HepG2 (cell line): ENCODE data around the gene LRRC42. TPM values are rescaled to one million over a fixed set of nuclear protein-coding genes. Genes with fewer than 3 reads are reported as not detected.
A peak's percentile ranks its signal among the peaks of the same experiment; 100 is the strongest.

Experiments used
- AHR ChIP-seq: IDR thresholded peaks from 2 replicates; pipeline ENCODE4 v1.6.1; 2018; ENCODE audit warnings: missing genetic modification reagents, missing compliant biosample characterization
- CSRNP1 ChIP-seq: sonication (generic); formaldehyde crosslinking; IDR thresholded peaks from 2 replicates; pipeline ENCODE4 v1.8.1; 2023; ENCODE audit warnings: mild to moderate bottlenecking, missing genetic modification reagents
- DMAP1 ChIP-seq: IDR thresholded peaks from 2 replicates; pipeline ENCODE4 v1.6.1; 2016
- DNMT1 ChIP-seq: sonication (generic); formaldehyde crosslinking; IDR thresholded peaks from 2 replicates; pipeline ENCODE4 v1.5.1; 2020; ENCODE audit warnings: mild to moderate bottlenecking, missing genetic modification reagents
- HDAC6 ChIP-seq: fragments of 200-600 bp; sonication (generic); IDR thresholded peaks from 2 replicates; pipeline ENCODE4 v1.7.0; 2017; ENCODE audit warnings: mild to moderate bottlenecking, antibody characterized with exemption, low read length, low read depth
- HMG20A ChIP-seq: IDR thresholded peaks from 2 replicates; pipeline ENCODE4 v1.6.1; 2016; ENCODE audit warnings: borderline replicate concordance
- HNF1A ChIP-seq, 2 experiments: sonication (generic) in 1 of 2; formaldehyde crosslinking in 1 of 2; IDR thresholded peaks; 2 replicates each; pipeline versions ENCODE4 v1.4.0 to v1.6.1; 2016 to 2020; ENCODE audit warnings: borderline replicate concordance in 1 of 2, low read depth in 1 of 2, mild to moderate bottlenecking in 1 of 2, missing genetic modification reagents in 1 of 2
- KLF11 ChIP-seq: IDR thresholded peaks from 2 replicates; pipeline ENCODE4 v1.6.1; 2016; ENCODE audit warnings: missing compliant biosample characterization
- RARA ChIP-seq: IDR thresholded peaks from 2 replicates; pipeline ENCODE4 v1.6.1; 2016; ENCODE audit warnings: missing genetic modification reagents, missing compliant biosample characterization
- SOX5 ChIP-seq: IDR thresholded peaks from 2 replicates; pipeline ENCODE4 v1.6.1; 2016; ENCODE audit warnings: borderline replicate concordance
- SP5 ChIP-seq: IDR thresholded peaks from 2 replicates; pipeline ENCODE4 v1.6.1; 2016; ENCODE audit warnings: low read depth, borderline replicate concordance
- SYNCRIP ChIP-seq: fragments of 200-400 bp; formaldehyde crosslinking; IDR thresholded peaks from 2 replicates; pipeline ENCODE4 v1.6.1; 2018; ENCODE audit warnings: mild to moderate bottlenecking, low read depth, low read length; ENCODE audit not compliant: insufficient read depth
- ZFP36 ChIP-seq: fragments of 150-350 bp; IDR thresholded peaks from 2 replicates; pipeline ENCODE4 v1.6.1; 2018; ENCODE audit warnings: borderline replicate concordance, low read length, low read depth; ENCODE audit not compliant: partially characterized antibody
- ZNF20 ChIP-seq: sonication (generic); formaldehyde crosslinking; IDR thresholded peaks from 2 replicates; pipeline ENCODE4 v1.4.0; 2020; ENCODE audit warnings: mild to moderate bottlenecking, moderate library complexity, missing genetic modification reagents
- ZNF501 ChIP-seq: sonication (generic); formaldehyde crosslinking; IDR thresholded peaks from 2 replicates; pipeline ENCODE4 v1.5.1; 2020; ENCODE audit warnings: mild to moderate bottlenecking, moderate library complexity, missing genetic modification reagents
- ZNF724P ChIP-seq: sonication (generic); formaldehyde crosslinking; IDR thresholded peaks from 2 replicates; pipeline ENCODE4 v1.8.0; 2022; ENCODE audit warnings: missing genetic modification reagents, borderline replicate concordance
- ZNF782 ChIP-seq: sonication (generic); formaldehyde crosslinking; IDR thresholded peaks from 2 replicates; pipeline ENCODE4 v1.4.0; 2020; ENCODE audit warnings: missing genetic modification reagents, mild to moderate bottlenecking, borderline replicate concordance
- polyA plus RNA-seq, 8 experiments: library from polyadenylated mRNA; depleted of rRNA in 3 of 8; stranded (reverse) in 7 of 8; unstranded in 1 of 8; fragments of >200 nt; fragmentation: Illumina TruSeq in 4 of 8; extraction: Trizol in 4 of 8; gene quantifications; 2 replicates each; pipeline versions ENCODE4 v1.2.1 to v1.2.3, GENCODE V29; 2011 to 2016; ENCODE audit warnings: low read depth in 4 of 8, missing spikeins in 1 of 8, mixed read lengths in 1 of 8; ENCODE audit not compliant: insufficient read depth in 1 of 8
- total RNA-seq, 5 experiments: library from RNA; depleted of rRNA; stranded (reverse); fragments of >200 nt; fragmentation: Illumina TruSeq; extraction: Trizol; gene quantifications; 2 replicates each; pipeline ENCODE4 v1.2.3, GENCODE V29; 2016; ENCODE audit warnings: low read depth in 1 of 5
- TF ChIP-seq, protein P1 (sequence below): sonication (generic); formaldehyde crosslinking; IDR thresholded peaks from 2 replicates; pipeline ENCODE4 v1.5.0; 2020; ENCODE audit warnings: mild to moderate bottlenecking, missing genetic modification reagents
- TF ChIP-seq, protein P2 (sequence below): sonication (generic); formaldehyde crosslinking; IDR thresholded peaks from 2 replicates; pipeline ENCODE4 v1.5.0; 2020; ENCODE audit warnings: mild to moderate bottlenecking, missing genetic modification reagents

The LRRC42 gene
- total and polyA plus RNA-seq, 2 of the 13 experiments (the other 11 are each of a cell fraction or from before 2014, with no cell fraction given) = 30.6 to 43.6 TPM

DNA sequence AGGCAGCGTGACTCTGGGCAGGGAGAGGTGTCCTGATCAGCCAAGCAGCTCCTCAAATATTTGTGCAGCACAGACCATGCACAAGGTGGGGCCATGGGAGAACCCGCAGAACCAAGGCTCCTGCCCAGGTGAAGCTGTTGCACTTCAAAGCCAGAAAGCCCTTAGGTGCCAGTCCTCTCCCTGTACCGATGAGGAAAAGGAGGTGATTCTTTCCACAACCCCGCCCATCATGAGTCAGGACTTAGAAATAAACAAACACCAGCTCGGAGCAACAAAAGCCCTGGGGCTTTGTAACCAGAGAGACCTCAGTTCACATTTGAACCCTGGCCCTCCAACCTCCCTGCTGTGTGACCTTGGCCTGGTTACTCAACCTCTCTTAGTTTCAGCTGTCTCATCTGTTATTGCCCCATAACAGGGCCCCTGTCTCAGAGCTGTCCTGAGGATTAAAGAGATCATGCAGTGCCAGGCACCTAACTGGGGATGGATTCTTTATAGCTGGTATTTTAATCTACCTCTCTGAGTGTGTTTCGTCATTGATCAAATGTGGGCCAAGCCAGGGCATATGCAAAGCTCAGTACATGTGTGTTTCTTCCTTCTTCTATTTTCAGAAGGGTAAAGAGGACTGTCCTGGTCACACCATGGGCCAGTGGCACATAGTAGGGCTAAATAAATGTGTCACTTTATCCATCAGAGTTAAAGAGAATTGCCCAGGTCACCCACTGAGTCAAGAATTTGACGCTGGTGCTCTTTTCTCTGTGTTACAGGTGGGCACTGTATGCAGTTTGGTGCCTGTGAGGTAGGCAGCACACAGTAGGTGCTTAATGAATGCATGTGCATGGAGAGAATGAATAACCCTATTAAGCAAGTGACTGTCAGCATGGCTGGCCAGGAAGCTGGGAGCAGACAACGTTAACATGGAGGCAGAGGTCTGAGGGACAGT lies 70.5 kb downstream of the LRRC42 start (continued):
- TF ChIP-seq CSRNP1 (CRISPR knock-in tag) (no peak), ZNF724P (CRISPR knock-in tag) (no peak), SYNCRIP (no peak), HNF1A (IDR thresholded peaks at IDR 0.05; ENCODE audit: low read depth) (0 out of 2 replicates have a peak, but pooled peaks have one; percentile 24), HNF1A (CRISPR knock-in tag; IDR thresholded peaks at IDR 0.05; ENCODE audit: borderline replicate concordance) (peak; percentile 70; the same call in 1 of the 2 replicates), SOX5 (CRISPR knock-in tag) (peak; percentile 75; the same call in 1 of the 2 replicates), SP5 (CRISPR knock-in tag) (peak; percentile 94), RARA (CRISPR knock-in tag) (peak; percentile 96), AHR (0 out of 2 replicates have a peak, but pooled peaks have one; percentile 12), ZNF501 (CRISPR knock-in tag) (no peak), DMAP1 (CRISPR knock-in tag) (0 out of 2 replicates have a peak, but pooled peaks have one; percentile 50), HDAC6 (no peak), ZFP36 (peak; percentile 90), HMG20A (CRISPR knock-in tag) (peak; percentile 77; the same call in 1 of the 2 replicates), ZNF20 (CRISPR knock-in tag) (no peak), ZNF782 (no peak), DNMT1 (CRISPR knock-in tag) (no peak), KLF11 (no peak)
- TF ChIP-seq, protein P1, sequence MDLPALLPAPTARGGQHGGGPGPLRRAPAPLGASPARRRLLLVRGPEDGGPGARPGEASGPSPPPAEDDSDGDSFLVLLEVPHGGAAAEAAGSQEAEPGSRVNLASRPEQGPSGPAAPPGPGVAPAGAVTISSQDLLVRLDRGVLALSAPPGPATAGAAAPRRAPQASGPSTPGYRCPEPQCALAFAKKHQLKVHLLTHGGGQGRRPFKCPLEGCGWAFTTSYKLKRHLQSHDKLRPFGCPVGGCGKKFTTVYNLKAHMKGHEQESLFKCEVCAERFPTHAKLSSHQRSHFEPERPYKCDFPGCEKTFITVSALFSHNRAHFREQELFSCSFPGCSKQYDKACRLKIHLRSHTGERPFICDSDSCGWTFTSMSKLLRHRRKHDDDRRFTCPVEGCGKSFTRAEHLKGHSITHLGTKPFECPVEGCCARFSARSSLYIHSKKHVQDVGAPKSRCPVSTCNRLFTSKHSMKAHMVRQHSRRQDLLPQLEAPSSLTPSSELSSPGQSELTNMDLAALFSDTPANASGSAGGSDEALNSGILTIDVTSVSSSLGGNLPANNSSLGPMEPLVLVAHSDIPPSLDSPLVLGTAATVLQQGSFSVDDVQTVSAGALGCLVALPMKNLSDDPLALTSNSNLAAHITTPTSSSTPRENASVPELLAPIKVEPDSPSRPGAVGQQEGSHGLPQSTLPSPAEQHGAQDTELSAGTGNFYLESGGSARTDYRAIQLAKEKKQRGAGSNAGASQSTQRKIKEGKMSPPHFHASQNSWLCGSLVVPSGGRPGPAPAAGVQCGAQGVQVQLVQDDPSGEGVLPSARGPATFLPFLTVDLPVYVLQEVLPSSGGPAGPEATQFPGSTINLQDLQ (CRISPR knock-in tag) = no peak
- TF ChIP-seq, protein P2, sequence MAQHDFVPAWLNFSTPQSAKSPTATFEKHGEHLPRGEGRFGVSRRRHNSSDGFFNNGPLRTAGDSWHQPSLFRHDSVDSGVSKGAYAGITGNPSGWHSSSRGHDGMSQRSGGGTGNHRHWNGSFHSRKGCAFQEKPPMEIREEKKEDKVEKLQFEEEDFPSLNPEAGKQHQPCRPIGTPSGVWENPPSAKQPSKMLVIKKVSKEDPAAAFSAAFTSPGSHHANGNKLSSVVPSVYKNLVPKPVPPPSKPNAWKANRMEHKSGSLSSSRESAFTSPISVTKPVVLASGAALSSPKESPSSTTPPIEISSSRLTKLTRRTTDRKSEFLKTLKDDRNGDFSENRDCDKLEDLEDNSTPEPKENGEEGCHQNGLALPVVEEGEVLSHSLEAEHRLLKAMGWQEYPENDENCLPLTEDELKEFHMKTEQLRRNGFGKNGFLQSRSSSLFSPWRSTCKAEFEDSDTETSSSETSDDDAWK (CRISPR knock-in tag) = no peak
